Neuron (in vitro differentiated cells): ENCODE data around the gene CLEC2D.
"Not testable (repeated sequence)": the region's sequence is repeated elsewhere in the genome, so short reads cannot be mapped to it uniquely, and the experiment has no call there.

ENCODE experiments used
- H2AFZ ChIP-seq: one replicate; pipeline ENCODE4 v1.6.1; 2013; ENCODE audit warnings: low read depth, mild to moderate bottlenecking, inconsistent platforms, low read length, moderate library complexity
- H3K27me3 ChIP-seq: one replicate; pipeline ENCODE4 v1.6.1; 2013; ENCODE audit warnings: low read length; ENCODE audit not compliant: insufficient read depth
- H3K36me3 ChIP-seq: one replicate; pipeline ENCODE4 v1.6.1; 2013; ENCODE audit warnings: low read length; ENCODE audit not compliant: insufficient read depth
- H3K4me1 ChIP-seq: one replicate; pipeline ENCODE4 v1.6.1; 2013; ENCODE audit warnings: low read length; ENCODE audit not compliant: insufficient read depth
- H3K4me3 ChIP-seq: 2 replicates; pipeline ENCODE4 v1.5.1; 2013; ENCODE audit warnings: mild to moderate bottlenecking, low read length, moderate library complexity
- H3K9me3 ChIP-seq: one replicate; pipeline ENCODE4 v1.6.1; 2013; ENCODE audit warnings: low read length

CLEC2D gene

DNA sequence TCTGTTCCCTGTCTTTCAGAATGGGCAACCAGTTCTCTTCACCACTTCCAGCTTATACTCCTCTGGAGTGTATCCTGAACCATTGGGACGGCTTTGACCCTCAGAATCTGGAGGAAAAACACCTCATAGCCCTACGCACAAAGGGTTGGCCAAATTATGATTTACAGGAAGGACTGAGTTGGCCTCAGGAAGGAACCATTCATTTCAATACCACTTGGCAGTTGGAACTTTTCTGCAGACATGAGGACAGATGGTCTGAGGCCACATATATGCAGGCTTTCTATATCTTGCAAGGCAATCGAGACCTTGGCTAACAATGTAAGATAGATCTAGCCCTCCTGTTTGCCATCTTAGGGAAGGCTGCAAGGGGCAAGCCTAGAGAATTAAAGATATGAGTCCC is 39.3 kb downstream of the CLEC2D start:
- H2AFZ ChIP-seq, result no peak overlapping the region
- H3K4me3 ChIP-seq, result no peak overlapping the region

DNA sequence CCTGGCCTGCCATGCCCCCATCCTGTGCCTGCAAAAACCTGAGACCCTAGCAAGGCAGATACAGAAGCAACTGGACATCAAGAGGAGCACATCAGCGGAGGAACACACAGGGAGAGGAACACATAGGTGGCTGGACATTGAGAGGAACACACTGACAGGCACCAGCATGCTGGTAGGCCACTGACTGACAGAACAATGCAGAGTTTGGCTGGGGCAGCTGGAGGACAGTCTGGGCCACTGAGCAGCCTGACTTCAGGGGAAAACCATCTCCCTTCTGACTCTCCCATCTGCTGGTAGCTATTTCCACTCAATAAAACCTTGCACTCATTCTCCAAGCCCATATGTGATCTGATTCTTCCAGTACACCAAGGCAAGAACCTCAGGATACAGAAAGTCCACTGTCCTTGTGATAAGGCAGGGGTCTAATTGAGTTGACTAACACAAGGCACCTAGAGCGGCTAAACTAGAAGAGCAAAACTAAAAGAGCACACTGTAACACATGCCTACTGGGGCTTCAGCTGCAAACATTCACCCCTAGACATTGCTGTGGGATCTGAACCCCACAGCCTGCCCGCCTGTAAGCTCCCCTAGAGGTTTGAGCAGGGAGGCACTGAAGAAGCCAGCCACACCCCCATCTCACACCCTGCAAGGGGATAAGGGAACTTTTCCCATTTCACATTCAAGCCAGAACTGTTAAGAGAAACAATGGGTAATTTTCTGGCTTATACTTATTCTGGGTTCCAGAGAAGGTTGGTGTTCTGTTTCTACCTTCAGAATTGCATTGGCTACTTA is 41.3 kb downstream of the CLEC2D start:
- no peaks in the 10 kb centered on the region for H3K27me3 ChIP-seq
- H3K9me3 ChIP-seq, result no peaks in the 10 kb centered on the region
- no peaks in the 10 kb centered on the region for H3K36me3 ChIP-seq
- no peak overlapping the region for H2AFZ ChIP-seq
- H3K4me1 ChIP-seq, result no peaks in the 10 kb centered on the region
- H3K4me3 ChIP-seq, result no peak overlapping the region

More for the DNA sequence above, 39.3 kb downstream of the CLEC2D start:
- Histone ChIP-seq H3K9me3 (no peaks in the 10 kb centered on the region), H3K36me3 (no peaks in the 10 kb centered on the region), H3K27me3 (no peaks in the 10 kb centered on the region), H3K4me1 (no peaks in the 10 kb centered on the region)

DNA sequence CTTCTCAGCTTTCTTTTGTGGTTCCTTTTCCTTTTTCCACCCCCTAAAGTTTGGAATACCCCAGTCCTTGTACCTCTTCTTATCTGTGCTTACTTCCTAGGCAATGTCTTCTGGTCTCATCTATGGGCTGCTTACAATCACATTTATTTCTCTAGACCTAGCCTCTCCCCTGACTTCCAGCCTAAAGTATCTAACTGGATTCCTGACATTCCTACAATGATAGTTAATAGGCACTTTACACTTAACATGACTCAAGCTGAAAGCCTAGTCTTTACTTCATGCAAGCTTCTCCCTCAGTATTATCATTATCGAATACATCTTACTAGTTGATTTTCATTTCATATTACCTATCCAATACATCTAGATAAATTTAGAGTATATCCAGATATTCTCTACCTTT is 42.2 kb downstream of the CLEC2D start:
- no peaks in the 10 kb centered on the region for H3K9me3 ChIP-seq
- H2AFZ ChIP-seq, result no peak overlapping the region
- H3K36me3 ChIP-seq, result no peaks in the 10 kb centered on the region
- H3K4me3 ChIP-seq, result no peak overlapping the region
- no peaks in the 10 kb centered on the region for H3K4me1 ChIP-seq
- no peaks in the 10 kb centered on the region for H3K27me3 ChIP-seq

DNA sequence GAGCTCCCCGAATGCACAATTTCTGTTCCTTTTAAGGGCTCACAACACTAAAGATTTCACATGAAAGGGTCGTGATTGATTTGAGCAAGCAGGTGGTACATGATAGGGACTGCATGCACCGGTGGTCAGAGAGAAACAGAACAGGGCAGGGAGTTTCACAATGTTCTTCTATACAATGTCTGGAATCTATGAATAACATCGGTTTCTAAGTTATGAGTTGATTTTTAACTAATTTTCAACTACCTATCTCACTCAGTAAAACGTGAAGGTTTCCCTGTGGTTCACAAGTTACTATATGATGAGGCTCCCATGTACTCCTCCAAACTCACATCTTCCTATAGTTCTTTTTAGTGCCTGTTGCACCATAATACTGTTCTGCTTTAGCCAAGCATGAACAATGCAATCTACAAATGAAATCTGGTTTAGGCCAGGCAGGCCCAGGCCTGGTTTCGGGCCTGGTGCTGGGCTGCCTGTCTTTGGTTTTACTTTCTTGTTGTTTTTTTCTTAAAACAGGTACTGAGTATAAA is 43.6 kb downstream of the CLEC2D start:
- H3K9me3 ChIP-seq, H3K27me3 ChIP-seq, H3K36me3 ChIP-seq, H3K4me3 ChIP-seq, H3K4me1 ChIP-seq, H2AFZ ChIP-seq: not testable (repeated sequence)

DNA sequence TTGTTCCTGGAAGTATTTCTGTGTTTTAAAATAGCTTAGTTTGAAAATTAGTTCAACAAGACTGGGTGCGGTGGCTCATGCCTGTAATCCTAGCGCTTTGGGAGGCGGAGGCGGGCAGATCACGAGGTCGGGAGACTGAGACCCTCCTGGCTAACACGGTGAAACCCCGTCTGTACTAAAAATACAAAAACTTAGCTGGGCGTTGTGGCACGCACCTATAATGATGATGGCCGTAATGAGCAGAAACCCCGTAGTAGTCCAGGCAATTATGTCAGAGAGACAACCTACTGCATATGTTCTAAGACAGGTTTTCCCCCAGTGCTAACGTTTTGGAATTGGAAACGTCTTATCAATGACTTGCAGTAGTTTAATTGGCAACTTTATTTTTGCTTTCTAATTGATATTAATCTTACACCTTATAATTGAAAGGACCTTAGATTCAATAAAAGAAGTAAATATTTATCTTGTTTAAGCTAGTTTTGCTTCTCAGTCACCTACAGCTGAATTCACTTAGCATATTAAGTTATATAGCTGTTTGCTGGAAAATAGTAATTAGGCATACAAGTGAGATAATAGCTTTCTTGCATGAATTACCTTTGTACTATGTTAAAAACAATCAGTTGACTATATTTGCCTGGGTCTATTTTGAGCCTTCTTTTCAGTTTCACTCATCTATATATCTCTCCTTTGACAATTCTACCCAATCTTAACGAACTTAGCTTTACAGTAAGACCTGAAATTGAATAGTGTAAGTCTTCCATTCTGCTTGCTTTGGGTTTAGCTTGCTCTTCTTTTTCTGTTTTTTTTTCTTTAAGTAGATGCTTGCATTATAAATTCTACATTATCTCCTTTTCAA is 47.8 kb downstream of the CLEC2D start:
- H3K4me3 ChIP-seq, result no peak overlapping the region
- no peaks in the 10 kb centered on the region for H3K36me3 ChIP-seq
- no peaks in the 10 kb centered on the region for H3K9me3 ChIP-seq
- H3K4me1 ChIP-seq, result no peaks in the 10 kb centered on the region
- no peak overlapping the region for H2AFZ ChIP-seq
- no peaks in the 10 kb centered on the region for H3K27me3 ChIP-seq

DNA sequence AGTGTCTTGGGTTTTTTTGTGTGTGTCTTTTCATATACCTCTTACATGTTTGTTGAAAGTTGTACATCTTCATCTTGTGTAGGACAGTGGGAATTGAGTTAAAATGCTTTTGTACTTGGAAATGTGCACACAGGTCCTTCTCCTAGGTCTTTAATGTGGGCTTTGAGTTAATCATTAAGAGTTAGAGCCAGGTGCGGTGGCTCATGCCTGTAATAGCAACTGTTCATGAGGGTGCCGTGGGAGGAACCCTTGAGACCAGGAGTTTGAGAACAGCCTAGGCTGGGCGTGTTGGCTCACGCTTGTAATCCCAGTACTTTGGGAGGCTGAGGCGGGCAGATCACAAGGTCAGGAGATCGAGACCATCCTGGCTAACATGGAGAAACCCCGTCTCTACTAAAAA is 49.5 kb downstream of the CLEC2D start:
- Histone ChIP-seq H3K27me3 (no peaks in the 10 kb centered on the region), H3K9me3 (no peaks in the 10 kb centered on the region), H2AFZ (no peak overlapping the region), H3K36me3 (no peaks in the 10 kb centered on the region), H3K4me1 (no peaks in the 10 kb centered on the region), H3K4me3 (no peak overlapping the region)

DNA sequence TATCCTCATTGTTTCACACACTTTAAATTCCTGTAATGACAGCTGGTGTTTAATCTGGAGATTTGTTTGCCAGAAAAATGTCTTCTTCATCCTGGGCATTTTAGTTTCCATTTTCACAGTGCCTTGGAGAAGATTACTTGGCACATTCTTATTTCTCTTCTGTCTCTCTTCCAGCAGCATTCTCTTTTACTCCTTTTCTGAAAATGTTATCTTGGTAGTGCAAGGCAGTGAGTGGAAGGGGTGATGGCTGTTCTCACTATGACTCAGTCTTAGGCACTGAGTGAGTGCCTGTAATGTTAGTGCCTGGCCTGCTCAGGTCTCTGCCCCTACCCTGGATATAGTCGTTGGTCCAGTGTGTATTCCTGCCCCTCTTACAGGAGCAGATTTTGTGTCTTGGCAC is 50.3 kb downstream of the CLEC2D start:
- H3K4me1 ChIP-seq, result no peaks in the 10 kb centered on the region
- no peaks in the 10 kb centered on the region for H3K36me3 ChIP-seq
- H3K9me3 ChIP-seq, result no peaks in the 10 kb centered on the region
- H3K4me3 ChIP-seq, result no peak overlapping the region
- no peak overlapping the region for H2AFZ ChIP-seq
- H3K27me3 ChIP-seq, result no peaks in the 10 kb centered on the region

DNA sequence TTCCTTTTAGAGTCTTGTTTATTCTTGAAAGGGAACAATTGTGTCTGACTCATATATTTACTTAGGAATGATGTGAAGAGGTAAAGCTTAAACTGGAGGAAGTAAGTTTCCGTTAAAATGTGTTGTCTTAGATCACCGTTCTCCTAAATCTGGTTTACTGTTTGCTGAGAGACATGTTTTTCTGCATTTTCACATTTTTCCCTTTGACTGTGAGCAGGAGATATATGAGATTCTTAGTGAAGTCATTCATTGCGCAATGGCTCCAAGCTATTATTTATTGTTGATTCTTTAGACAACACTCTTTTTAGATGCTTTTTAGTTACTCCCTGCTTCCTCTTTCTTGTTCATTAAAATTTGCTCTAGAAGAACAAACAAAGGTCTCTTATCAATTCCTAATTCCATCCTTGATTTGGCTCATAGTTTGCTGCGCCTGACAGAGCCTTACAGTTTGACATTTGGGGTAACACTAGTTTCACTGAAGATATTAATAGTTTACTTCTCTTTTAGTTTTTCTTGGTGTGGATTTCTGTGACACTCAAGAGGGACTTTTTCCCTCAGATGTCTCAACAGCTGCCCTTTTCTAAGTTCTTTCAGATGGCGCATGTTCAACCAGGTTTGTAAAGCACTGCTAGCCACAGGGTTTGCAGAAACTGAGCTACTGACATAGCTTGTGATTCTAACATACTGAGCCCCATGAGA is 52.0 kb downstream of the CLEC2D start:
- Histone ChIP-seq H3K27me3 (no peaks in the 10 kb centered on the region), H3K36me3 (no peaks in the 10 kb centered on the region), H3K4me3 (no peak overlapping the region), H3K9me3 (no peaks in the 10 kb centered on the region), H3K4me1 (no peaks in the 10 kb centered on the region), H2AFZ (no peak overlapping the region)

DNA sequence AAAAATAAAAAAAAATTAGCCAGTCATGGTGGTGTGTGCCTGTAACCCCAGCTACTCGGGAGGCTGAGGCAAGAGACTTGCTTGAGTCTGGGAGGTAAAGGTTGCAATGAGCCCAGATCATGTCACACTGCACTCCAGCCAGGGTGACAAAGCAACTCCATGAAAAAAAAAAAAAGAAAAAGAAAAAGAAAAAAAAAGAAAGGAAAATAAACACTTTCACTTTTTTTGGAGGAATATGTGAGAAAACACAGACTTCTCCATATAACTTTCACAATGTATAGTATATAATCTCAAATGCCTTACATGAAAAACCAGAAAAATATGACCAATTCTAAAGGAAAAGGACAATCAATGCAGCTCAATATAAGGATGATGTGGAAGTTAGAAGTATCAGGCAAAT is 54.5 kb downstream of the CLEC2D start:
- Histone ChIP-seq H3K4me1 (no peaks in the 10 kb centered on the region), H3K4me3 (no peak overlapping the region), H3K27me3 (no peaks in the 10 kb centered on the region), H2AFZ (no peak overlapping the region), H3K36me3 (no peaks in the 10 kb centered on the region), H3K9me3 (no peaks in the 10 kb centered on the region)

DNA sequence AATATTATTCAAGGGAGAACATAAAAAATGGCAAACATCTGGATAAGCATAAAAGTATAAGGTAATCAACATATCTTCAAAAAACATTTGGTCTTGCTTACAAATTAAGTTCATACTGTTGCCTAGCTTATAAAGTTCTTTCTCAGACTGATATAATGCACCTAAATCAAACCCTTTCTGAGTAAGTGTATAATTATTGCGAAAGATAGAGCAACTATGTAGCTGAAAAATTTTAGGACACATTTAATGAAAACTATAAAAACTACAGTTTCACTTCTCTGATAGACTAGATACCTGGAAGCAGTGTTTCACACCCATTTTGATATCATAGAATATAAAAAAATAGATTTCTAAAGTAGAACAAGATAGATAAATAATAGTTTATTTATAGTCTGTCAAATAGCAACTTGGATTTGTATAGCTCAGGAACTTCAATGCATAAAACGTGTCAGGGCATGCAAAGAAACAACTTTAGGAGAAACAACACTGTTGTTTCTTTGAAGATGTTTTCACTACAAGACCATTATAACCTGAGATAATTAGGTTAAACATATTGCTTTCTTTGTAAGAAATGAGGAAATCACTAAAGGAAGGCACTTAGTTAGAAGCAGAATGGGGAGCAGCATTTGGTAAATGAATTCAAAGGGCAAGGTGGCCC is 55.8 kb downstream of the CLEC2D start:
- Histone ChIP-seq H3K36me3 (no peaks in the 10 kb centered on the region), H2AFZ (no peak overlapping the region)

DNA sequence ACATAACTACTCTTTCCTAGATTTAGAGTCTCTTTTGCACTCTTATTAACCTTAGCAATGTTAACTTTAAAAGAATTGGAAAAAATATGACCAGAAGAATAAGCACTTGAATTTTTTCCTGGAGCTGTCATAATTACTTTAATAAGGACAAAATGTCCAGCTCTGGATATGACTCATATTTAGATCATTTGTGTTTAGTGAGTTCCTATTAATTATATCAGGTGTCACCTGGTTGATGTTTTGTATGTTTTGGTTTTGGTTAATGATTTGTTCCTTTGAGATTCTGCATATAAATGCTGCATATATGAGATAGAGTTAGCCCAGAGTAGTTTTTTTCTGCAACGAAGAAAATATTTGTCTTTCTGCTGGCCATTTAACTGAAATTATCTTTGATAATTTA is 58.3 kb downstream of the CLEC2D start:
- Histone ChIP-seq H3K4me3 (no peak overlapping the region), H3K36me3 (no peaks in the 10 kb centered on the region), H3K9me3 (no peaks in the 10 kb centered on the region), H2AFZ (no peak overlapping the region), H3K4me1 (no peaks in the 10 kb centered on the region), H3K27me3 (no peaks in the 10 kb centered on the region)

More for the DNA sequence above, 55.8 kb downstream of the CLEC2D start:
- no peaks in the 10 kb centered on the region for H3K27me3 ChIP-seq
- H3K4me3 ChIP-seq, result no peak overlapping the region
- H3K9me3 ChIP-seq, result no peaks in the 10 kb centered on the region
- no peaks in the 10 kb centered on the region for H3K4me1 ChIP-seq

DNA sequence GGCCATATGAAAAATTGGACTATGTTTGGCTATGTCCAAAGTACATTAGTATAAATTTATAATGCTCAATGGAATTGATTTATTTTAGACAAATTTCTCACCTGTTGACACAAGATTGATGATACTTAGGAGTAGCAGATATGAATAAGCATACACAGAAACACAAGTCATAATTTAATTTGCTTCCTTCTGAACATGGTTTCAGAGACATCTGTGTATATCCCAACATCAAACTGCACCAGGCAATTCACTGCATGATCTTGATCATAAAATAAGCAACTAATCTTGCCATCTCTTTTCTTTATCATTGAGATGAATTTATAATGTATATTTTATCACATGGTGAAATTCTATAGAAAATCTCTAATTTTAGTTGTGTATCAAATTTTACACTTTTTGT is 59.6 kb downstream of the CLEC2D start:
- Histone ChIP-seq H2AFZ (no peak overlapping the region), H3K27me3 (no peaks in the 10 kb centered on the region), H3K4me1 (no peaks in the 10 kb centered on the region), H3K36me3 (no peaks in the 10 kb centered on the region), H3K9me3 (no peaks in the 10 kb centered on the region), H3K4me3 (no peak overlapping the region)
